AG04450 (cell line): ENCODE data around the gene RETREG1. TPM values are rescaled to one million over a fixed set of nuclear protein-coding genes. Genes with fewer than 3 reads are reported as not detected.

Experiments used
- CTCF ChIA-PET: fragments of 300-600, 350-600 bp; formaldehyde crosslinking; extraction: SDS; loops from one replicate; lab custom pipeline; 2022; ENCODE audit warnings: antibody characterized with exemption, inconsistent platforms; lab: Charles Lee
- POLR2A ChIA-PET: fragments of 350-600 bp; formaldehyde crosslinking; extraction: SDS; loops from one replicate; lab custom pipeline; 2021; ENCODE audit warnings: antibody characterized with exemption, inconsistent platforms; lab: Yijun Ruan, JAX
- DNase-seq: peaks from one replicate; pipeline ENCODE4 v3.0.0-alpha.2; 2011; ENCODE audit warnings: low read depth, low spot score
- H3K27ac ChIP-seq: one replicate; pipeline ENCODE4 v1.5.1; 2012; ENCODE audit warnings: low read depth, low read length, control low read depth
- H3K27me3 ChIP-seq: one replicate; pipeline ENCODE4 v1.6.0; 2012; ENCODE audit warnings: low read length; ENCODE audit not compliant: control insufficient read depth, insufficient read depth
- H3K4me3 ChIP-seq: 2 replicates; pipeline ENCODE4 v1.5.1; 2011; ENCODE audit warnings: mild to moderate bottlenecking, low read depth, low read length, control low read depth
- H3K9me3 ChIP-seq: 2 replicates; pipeline ENCODE4 v1.5.1; 2012; ENCODE audit warnings: low read length; ENCODE audit not compliant: control insufficient read depth, insufficient read depth
- CTCF ChIP-seq: IDR thresholded peaks from 2 replicates; pipeline ENCODE4 v1.5.1; 2011; ENCODE audit warnings: low read depth, low read length, control low read depth, inconsistent platforms
- polyA plus RNA-seq: library from polyadenylated mRNA; depleted of rRNA; stranded (reverse); fragments of >200 nt; gene quantifications from 2 replicates; pipeline ENCODE4 v1.2.3, GENCODE V29; 2011

The RETREG1 gene
- polyA plus RNA-seq, 1 experiment: 0.14 TPM

- H3K27ac ChIP-seq: no peak overlapping the region
- TF ChIP-seq CTCF: no peak
- peaks cover 9% of the 10 kb centered on the region for H3K27me3 ChIP-seq
- ChIA-PET CTCF (interaction anchor here (1.4 to 2.2 kb wide), 3 partner anchors 15 to 18 kb away, joined by 3 to 9 read pairs (median 3); no protein-coding TSS in a partner anchor), POLR2A (no interaction called here)
- H3K9me3 ChIP-seq: no peaks in the 10 kb centered on the region
- no peak for DNase-seq
- H3K4me3 ChIP-seq: no peak overlapping the region
These were observed 49.4 kb downstream of the RETREG1 start for GRCh38 chr5:16567365-16567764.

DNA sequence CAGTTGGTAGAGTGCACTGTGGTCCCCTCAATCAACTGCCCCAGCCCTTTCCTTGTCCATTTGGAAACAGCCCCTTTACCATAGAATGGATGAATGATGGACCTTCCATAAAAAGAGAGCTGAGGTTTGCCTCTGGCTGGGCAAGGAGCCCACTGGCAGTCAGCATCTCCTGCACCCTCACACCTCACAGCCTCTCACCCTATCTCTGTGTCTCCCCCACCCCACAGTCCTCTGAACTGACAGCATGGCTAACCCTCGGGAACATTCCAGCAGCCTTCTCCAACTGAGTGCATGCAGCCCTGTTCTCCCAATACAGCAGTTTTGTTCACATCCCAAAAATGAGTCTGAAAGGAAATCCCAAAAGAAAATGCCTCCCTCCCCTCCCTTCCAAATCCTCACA, 51.7 kb downstream of the RETREG1 start:
- no peak for TF ChIP-seq CTCF
- POLR2A ChIA-PET: no interaction called here
- CTCF ChIA-PET: no interaction called here
- no peak overlapping the region for H3K4me3 ChIP-seq
- no peaks in the 10 kb centered on the region for H3K9me3 ChIP-seq
- DNase-seq: no peak
- peaks cover 9% of the 10 kb centered on the region for H3K27me3 ChIP-seq
- no peak overlapping the region for H3K27ac ChIP-seq

DNA sequence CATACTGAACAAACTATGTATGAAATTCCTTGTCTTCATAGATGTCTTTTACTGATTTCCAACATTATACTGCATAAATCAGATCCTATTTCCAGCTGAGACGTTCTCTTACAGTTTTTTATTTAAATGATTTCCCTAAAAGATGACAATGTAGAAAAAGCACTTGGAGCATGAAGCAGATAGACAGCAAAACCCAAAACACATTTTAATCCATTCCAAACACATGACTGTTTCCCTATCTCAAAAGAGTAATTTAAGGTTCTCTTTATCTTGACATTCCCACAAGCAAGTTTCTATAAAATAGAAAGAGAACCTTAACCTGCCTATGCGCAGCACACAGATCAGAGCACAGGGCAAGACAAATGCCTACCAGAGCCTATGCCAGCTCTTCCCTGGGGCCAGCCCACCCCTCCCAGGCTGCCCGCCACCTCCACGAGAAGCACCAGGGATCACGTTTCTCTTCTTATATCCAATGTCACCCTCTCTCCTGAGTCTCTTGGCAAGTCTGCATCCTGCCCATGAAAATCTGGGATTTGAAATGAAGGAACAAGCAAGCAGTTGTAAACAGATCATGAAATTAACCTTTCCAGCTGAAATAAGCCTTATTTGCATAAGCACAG, 52.4 kb downstream of the RETREG1 start:
- Histone ChIP-seq H3K27me3 (peaks cover 9% of the 10 kb centered on the region), H3K27ac (no peak overlapping the region), H3K9me3 (no peaks in the 10 kb centered on the region), H3K4me3 (no peak overlapping the region)
- DNase-seq: no peak
- CTCF ChIA-PET: no interaction called here
- POLR2A ChIA-PET: no interaction called here
- no peak for TF ChIP-seq CTCF

DNA sequence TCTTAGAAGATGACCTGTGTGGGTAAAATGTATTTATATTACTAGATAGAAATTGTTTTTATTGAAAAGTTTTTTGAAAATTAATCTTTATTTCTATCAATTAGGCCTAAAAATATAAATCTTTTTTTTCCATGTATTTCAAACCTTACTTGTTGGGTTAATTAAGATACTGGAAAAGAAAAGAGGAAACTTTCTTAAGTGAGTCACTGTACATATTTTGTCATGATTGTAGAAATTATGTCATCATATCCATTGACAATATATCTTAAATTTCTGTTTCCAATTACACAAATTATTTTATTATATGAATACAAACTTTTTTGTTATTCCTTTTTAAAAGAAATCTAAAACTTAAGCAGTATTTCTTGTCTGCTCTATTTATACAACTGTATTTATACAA, 53.1 kb downstream of the RETREG1 start:
- no peak for DNase-seq
- Histone ChIP-seq H3K27ac (no peak overlapping the region), H3K27me3 (peaks cover 9% of the 10 kb centered on the region), H3K4me3 (no peak overlapping the region), H3K9me3 (no peaks in the 10 kb centered on the region)
- CTCF ChIA-PET: interaction anchor here (3.4 kb wide), 1 partner anchor 11 kb away, joined by 16 read pairs; no protein-coding TSS in a partner anchor
- TF ChIP-seq CTCF: no peak
- POLR2A ChIA-PET: no interaction called here

GRCh38 chr5:16561660-16562059, 55.1 kb downstream of the RETREG1 start:
- Histone ChIP-seq H3K27ac (no peak overlapping the region), H3K9me3 (no peaks in the 10 kb centered on the region), H3K27me3 (peaks cover 8% of the 10 kb centered on the region), H3K4me3 (no peak overlapping the region)
- TF ChIP-seq CTCF: no peak
- ChIA-PET POLR2A (no interaction called here), CTCF (interaction anchor here (3.4 kb wide), 1 partner anchor 9 kb away, joined by 16 read pairs; no protein-coding TSS in a partner anchor)
- DNase-seq: no peak
